ENCODE measurements around the gene TNRC18.
"Not testable (repeated sequence)": the region's sequence is repeated elsewhere in the genome, so short reads cannot be mapped to it uniquely, and the experiment has no call there.

TNRC18 gene

GRCh38 chr7:5273831-5274405, 149.7 kb downstream of the TNRC18 start:
- DNase-seq (ENCODE audit: low read depth in 2 of 2), result not testable (repeated sequence)

- no peak for DNase-seq (ENCODE audit: low read depth in 2 of 2)
These were observed 152.8 kb downstream of the TNRC18 start for GRCh38 chr7:5270788-5271187.

GRCh38 chr7:5269992-5270657, 153.5 kb downstream of the TNRC18 start:
- not testable (repeated sequence) for DNase-seq (ENCODE audit: low read depth in 2 of 2)

GRCh38 chr7:5267829-5268228, 155.8 kb downstream of the TNRC18 start:
- DNase-seq (ENCODE audit: low read depth in 2 of 2), result not testable (repeated sequence)

GRCh38 chr7:5266191-5267028, 157.2 kb downstream of the TNRC18 start:
- no peak for DNase-seq (ENCODE audit: low read depth in 2 of 2)

- DNase-seq (ENCODE audit: low read depth in 2 of 2), result no peak
These were observed 158.1 kb downstream of the TNRC18 start for GRCh38 chr7:5265320-5266190.

GRCh38 chr7:5263066-5263465, 160.6 kb downstream of the TNRC18 start:
- DNase-seq (ENCODE audit: low read depth in 2 of 2), result not testable (repeated sequence)

GRCh38 chr7:5260530-5261068, 163.0 kb downstream of the TNRC18 start:
- not testable (repeated sequence) for DNase-seq (ENCODE audit: low read depth in 2 of 2)
